DOHH2 (cell line): Measurements from ENCODE around the gene PARP8.
"Not testable (repeated sequence)": the region's sequence is repeated elsewhere in the genome, so short reads cannot be mapped to it uniquely, and the experiment has no call there.

Experiments used
- H3F3A ChIP-seq: fragments of 200-600 bp; sonication (generic), shearing (Covaris generic); 2 replicates; pipeline ENCODE4 v1.6.0; 2016; ENCODE audit warnings: antibody characterized with exemption, mild to moderate bottlenecking; ENCODE audit not compliant: control insufficient read depth, insufficient read depth
- H3K27ac ChIP-seq: fragments of 200-600 bp; sonication (generic); 2 replicates; pipeline ENCODE4 v1.5.1; 2014; ENCODE audit warnings: low read depth, mild to moderate bottlenecking, low read length, moderate library complexity
- H3K27me3 ChIP-seq: fragments of 200-600 bp; sonication (generic); 2 replicates; pipeline ENCODE4 v1.6.1; 2014; ENCODE audit warnings: mild to moderate bottlenecking, low read length, mixed read lengths; ENCODE audit not compliant: control insufficient read depth
- H3K36me3 ChIP-seq: fragments of 200-600 bp; sonication (generic); 2 replicates; pipeline ENCODE4 v1.6.1; 2014; ENCODE audit warnings: mild to moderate bottlenecking, low read length, moderate library complexity, mixed read lengths; ENCODE audit not compliant: control insufficient read depth
- H3K4me1 ChIP-seq: fragments of 200-600 bp; sonication (generic); 2 replicates; pipeline ENCODE4 v1.6.1; 2014; ENCODE audit warnings: mild to moderate bottlenecking, low read length, mixed read lengths; ENCODE audit not compliant: control insufficient read depth
- H3K4me2 ChIP-seq: fragments of 200-600 bp; sonication (generic); 2 replicates; pipeline ENCODE4 v1.6.0; 2014; ENCODE audit warnings: mild to moderate bottlenecking, low read length, moderate library complexity
- H3K4me3 ChIP-seq: fragments of 200-600 bp; sonication (generic); 2 replicates; pipeline ENCODE4 v1.5.1; 2014; ENCODE audit warnings: mild to moderate bottlenecking, low read length, mixed read lengths
- H3K79me2 ChIP-seq: fragments of 200-600 bp; sonication (generic); 2 replicates; pipeline ENCODE4 v1.6.1; 2014; ENCODE audit warnings: mild to moderate bottlenecking, low read length, mixed read lengths; ENCODE audit not compliant: control insufficient read depth
- H3K9me2 ChIP-seq: fragments of 200-600 bp; sonication (generic); replicated peaks from 2 replicates; pipeline ENCODE4 v1.6.1; 2014; ENCODE audit warnings: mild to moderate bottlenecking, low read length, mixed read lengths; ENCODE audit not compliant: control insufficient read depth
- H3K9me3 ChIP-seq: fragments of 200-600 bp; sonication (generic); 2 replicates; pipeline ENCODE4 v1.6.1; 2014; ENCODE audit warnings: antibody characterized with exemption, low read length, mixed read lengths; ENCODE audit not compliant: control insufficient read depth, insufficient read depth
- H4K20me1 ChIP-seq: fragments of 200-600 bp; sonication (generic); 2 replicates; pipeline ENCODE4 v1.6.0; 2014; ENCODE audit warnings: low read depth, mild to moderate bottlenecking, antibody characterized with exemption, low read length, moderate library complexity; ENCODE audit not compliant: control insufficient read depth, insufficient read depth
- CTCF ChIP-seq: fragments of 200-600 bp; sonication (generic); IDR thresholded peaks from one replicate; pipeline ENCODE4 v1.5.1; 2014; ENCODE audit warnings: antibody characterized with exemption, mild to moderate bottlenecking, low read depth, low read length; ENCODE audit not compliant: poor library complexity, severe bottlenecking
- EZH2phosphoT487 ChIP-seq: fragments of 200-600 bp; sonication (generic); IDR thresholded peaks from 2 replicates; pipeline ENCODE4 v1.6.1; 2017; ENCODE audit warnings: borderline replicate concordance, mild to moderate bottlenecking, antibody characterized with exemption, low read length, moderate library complexity, mixed read lengths

Gene PARP8

GRCh38 chr5:50808406-50808805 is 142.0 kb downstream of the PARP8 start:
- no peaks in the 10 kb centered on the region for H4K20me1 ChIP-seq
- peaks cover 47% of the 10 kb centered on the region for H3K36me3 ChIP-seq
- H3K27me3 ChIP-seq = no peaks in the 10 kb centered on the region
- no peaks in the 10 kb centered on the region for H3K9me2 ChIP-seq
- H3K4me3 ChIP-seq = no peak overlapping the region
- H3K27ac ChIP-seq = no peak overlapping the region
- H3F3A ChIP-seq = no peaks in the 10 kb centered on the region
- TF ChIP-seq EZH2phosphoT487 = no peak
- no peaks in the 10 kb centered on the region for H3K79me2 ChIP-seq
- H3K4me2 ChIP-seq = no peak overlapping the region
- H3K4me1 ChIP-seq = peaks cover 11% of the 10 kb centered on the region
- no peaks in the 10 kb centered on the region for H3K9me3 ChIP-seq

- peaks cover 52% of the 10 kb centered on the region for H3K36me3 ChIP-seq
- H3K9me2 ChIP-seq = not testable (repeated sequence)
Observed at GRCh38 chr5:50811746-50812145, 145.3 kb downstream of the PARP8 start.

GRCh38 chr5:50813691-50814090 is 147.3 kb downstream of the PARP8 start:
- H4K20me1 ChIP-seq = no peaks in the 10 kb centered on the region
- TF ChIP-seq CTCF = no peak
- no peak for TF ChIP-seq EZH2phosphoT487
- H3K36me3 ChIP-seq = peaks cover 51% of the 10 kb centered on the region
- H3F3A ChIP-seq = no peaks in the 10 kb centered on the region
- H3K9me3 ChIP-seq = no peaks in the 10 kb centered on the region
- H3K4me3 ChIP-seq = no peak overlapping the region
- no peaks in the 10 kb centered on the region for H3K9me2 ChIP-seq
- H3K4me1 ChIP-seq = no peaks in the 10 kb centered on the region
- H3K4me2 ChIP-seq = no peak overlapping the region
- no peaks in the 10 kb centered on the region for H3K27me3 ChIP-seq
- H3K27ac ChIP-seq = no peak overlapping the region
- H3K79me2 ChIP-seq = no peaks in the 10 kb centered on the region

More at GRCh38 chr5:50811746-50812145, 145.3 kb downstream of the PARP8 start:
- H3K4me3 ChIP-seq, H4K20me1 ChIP-seq, H3F3A ChIP-seq, H3K27ac ChIP-seq, H3K4me1 ChIP-seq, H3K79me2 ChIP-seq, H3K9me3 ChIP-seq, H3K27me3 ChIP-seq, H3K4me2 ChIP-seq: not testable (repeated sequence)

- Histone ChIP-seq H3K79me2 (no peaks in the 10 kb centered on the region), H3K4me2 (no peak overlapping the region), H3K27ac (no peak overlapping the region), H3K4me1 (no peaks in the 10 kb centered on the region), H3K9me2 (no peaks in the 10 kb centered on the region), H4K20me1 (no peaks in the 10 kb centered on the region), H3F3A (no peaks in the 10 kb centered on the region), H3K4me3 (no peak overlapping the region), H3K27me3 (no peaks in the 10 kb centered on the region), H3K36me3 (peaks cover 54% of the 10 kb centered on the region), H3K9me3 (no peaks in the 10 kb centered on the region)
- TF ChIP-seq EZH2phosphoT487 (no peak), CTCF (no peak)
Observed at GRCh38 chr5:50814556-50814955, 148.1 kb downstream of the PARP8 start.
